ENCODE data around the gene GIPC1. TPM values are rescaled to one million over a fixed set of nuclear protein-coding genes. Genes with fewer than 3 reads are reported as not detected.

The GIPC1 gene
- total and polyA plus RNA-seq, 12 donors, result 41.6 to 84.1 (median 46.6) TPM

DNA sequence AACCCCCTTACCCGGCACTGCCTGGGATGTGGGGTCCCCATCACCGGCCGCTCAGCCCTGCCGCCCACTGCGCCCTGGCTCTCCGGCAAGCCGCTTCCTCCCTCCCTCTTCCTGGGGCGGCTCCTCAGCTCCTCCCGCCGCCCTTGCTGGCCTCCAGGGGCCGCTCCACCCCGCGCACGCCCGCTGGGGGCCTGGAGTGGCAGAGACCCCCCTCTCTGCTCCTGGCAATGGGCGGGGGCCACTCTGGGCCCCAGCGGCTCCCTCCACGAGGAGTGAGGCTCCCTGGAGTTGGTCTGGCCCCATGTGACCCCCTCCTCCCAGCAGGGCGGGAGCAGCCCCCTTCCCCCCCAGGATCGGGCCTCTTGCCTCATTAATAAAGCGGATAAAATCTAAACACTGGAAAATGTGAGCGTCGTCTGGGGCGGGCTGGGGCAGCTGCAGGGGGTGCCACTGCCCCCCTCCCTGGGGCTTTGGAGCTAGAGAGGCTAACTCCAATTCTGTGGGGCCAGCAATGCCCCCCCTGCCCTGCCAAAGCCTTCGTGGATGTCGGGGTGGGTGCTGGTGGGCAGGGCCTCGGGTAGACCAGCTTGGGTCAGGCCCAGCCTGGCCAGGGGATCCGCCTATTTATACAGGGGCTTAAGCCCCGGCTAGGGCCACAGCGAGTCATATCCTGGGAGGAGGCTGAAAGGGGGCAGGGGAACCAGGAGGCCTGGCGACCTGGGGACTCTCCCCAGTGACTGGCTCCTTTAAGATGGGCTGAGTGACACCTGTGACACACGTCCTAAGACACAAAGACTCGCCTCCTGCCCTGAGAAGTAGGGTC, 20.5 kb downstream of the GIPC1 start, which contains the start of gene PTGER1:
TSS of gene PTGER1 (minus strand) at position 104 of the 823 bp plus-strand sequence. CDS start 1,034 bp downstream, outside the sequence.
- H3K4me1 ChIP-seq, result peaks cover 11 to 57% (median 33%) of the 10 kb centered on the region in 9 donors
- peak in 1 of 8 donors; percentile 7 for ATAC-seq
- no peak within 1 kb of the TSS for H3K27ac ChIP-seq
- intact Hi-C loops (cut with DNase I), result loop anchor here in 1 of 10 donors (10.0 kb wide), 1 partner anchor 341 kb away; the partner anchor contains the start of gene ASF1B
- H3K27me3 ChIP-seq, result peaks cover 4 to 39% (median 31%) of the 10 kb centered on the region in 7 donors
- peak within 1 kb of the TSS in 2 of 10 donors; percentile 13 to 38 for H3K4me3 ChIP-seq
- TF ChIP-seq, protein P1, sequence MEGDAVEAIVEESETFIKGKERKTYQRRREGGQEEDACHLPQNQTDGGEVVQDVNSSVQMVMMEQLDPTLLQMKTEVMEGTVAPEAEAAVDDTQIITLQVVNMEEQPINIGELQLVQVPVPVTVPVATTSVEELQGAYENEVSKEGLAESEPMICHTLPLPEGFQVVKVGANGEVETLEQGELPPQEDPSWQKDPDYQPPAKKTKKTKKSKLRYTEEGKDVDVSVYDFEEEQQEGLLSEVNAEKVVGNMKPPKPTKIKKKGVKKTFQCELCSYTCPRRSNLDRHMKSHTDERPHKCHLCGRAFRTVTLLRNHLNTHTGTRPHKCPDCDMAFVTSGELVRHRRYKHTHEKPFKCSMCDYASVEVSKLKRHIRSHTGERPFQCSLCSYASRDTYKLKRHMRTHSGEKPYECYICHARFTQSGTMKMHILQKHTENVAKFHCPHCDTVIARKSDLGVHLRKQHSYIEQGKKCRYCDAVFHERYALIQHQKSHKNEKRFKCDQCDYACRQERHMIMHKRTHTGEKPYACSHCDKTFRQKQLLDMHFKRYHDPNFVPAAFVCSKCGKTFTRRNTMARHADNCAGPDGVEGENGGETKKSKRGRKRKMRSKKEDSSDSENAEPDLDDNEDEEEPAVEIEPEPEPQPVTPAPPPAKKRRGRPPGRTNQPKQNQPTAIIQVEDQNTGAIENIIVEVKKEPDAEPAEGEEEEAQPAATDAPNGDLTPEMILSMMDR (IDR thresholded peaks at IDR 0.05), result peak in 7 of 9 donors; percentile 26 to 51 (median 40)
- H3K9me3 ChIP-seq, result no peaks in the 10 kb centered on the region
- peaks cover 0 to 47% (median 30%) of the 10 kb centered on the region in 9 donors for H3K36me3 ChIP-seq
- no peak for DNase-seq
- WGBS, 2 donors, result 17 to 23% methylated on average over 33 of the region's 33 CpGs

- no peak for ATAC-seq
- TF ChIP-seq, protein P1 (IDR thresholded peaks at IDR 0.05), result no peak
- Histone ChIP-seq H3K27ac (no peak overlapping the region), H3K27me3 (peaks cover 4 to 39% (median 31%) of the 10 kb centered on the region in 7 donors), H3K4me1 (peaks cover 11 to 57% (median 33%) of the 10 kb centered on the region in 9 donors), H3K9me3 (no peaks in the 10 kb centered on the region), H3K4me3 (no peak overlapping the region), H3K36me3 (peaks cover 0 to 47% (median 31%) of the 10 kb centered on the region in 9 donors)
- DNase-seq, result no peak
- 47 to 48% methylated on average over 12 of the region's 12 CpGs for WGBS, 2 donors
- intact Hi-C loops (cut with DNase I), result loop anchor here in 5 of 10 donors (5.0 to 10.0 kb wide), 4 partner anchors 38 to 340 kb away; partner anchors contain the start of genes ASF1B (in 1 of the 5) and PKN1 (in 1 of the 5)
These were observed 21.1 kb downstream of the GIPC1 start for GRCh38 chr19:14474827-14475226.

GRCh38 chr19:14473978-14474578, 21.8 kb downstream of the GIPC1 start:
- WGBS, 2 donors, result 16 to 19% methylated on average over 43 to 53 of the region's 53 CpGs
- TF ChIP-seq, protein P1 (IDR thresholded peaks at IDR 0.05), result no peak
- Histone ChIP-seq H3K27me3 (peaks cover 4 to 39% (median 31%) of the 10 kb centered on the region in 7 donors), H3K27ac (no peak overlapping the region), H3K9me3 (no peaks in the 10 kb centered on the region), H3K4me1 (peaks cover 11 to 57% (median 33%) of the 10 kb centered on the region in 9 donors), H3K4me3 (peak overlapping the region in 6 of 10 donors; percentile 5 to 38 (median 14)), H3K36me3 (peaks cover 0 to 47% (median 32%) of the 10 kb centered on the region in 9 donors)
- intact Hi-C loops (cut with DNase I), result loop anchor here in 5 of 10 donors (5.0 to 10.0 kb wide), 4 partner anchors 37 to 339 kb away; partner anchors contain the start of genes ASF1B (in 1 of the 5) and PKN1 (in 1 of the 5)
- DNase-seq (no peak), ATAC-seq (no peak)
